22Rv1 (cell line): ENCODE results near the gene MGME1.

ENCODE experiments used
- ZFX ChIP-seq: fragments of 450-650 bp; IDR thresholded peaks from 2 replicates; pipeline ENCODE4 v1.6.1; 2017; ENCODE audit warnings: antibody characterized with exemption, borderline replicate concordance
- TF ChIP-seq, protein P1 (sequence below): fragments of 450-650 bp; IDR thresholded peaks from 2 replicates; pipeline ENCODE4 v1.5.1; 2017; ENCODE audit warnings: mild to moderate bottlenecking

DNA sequence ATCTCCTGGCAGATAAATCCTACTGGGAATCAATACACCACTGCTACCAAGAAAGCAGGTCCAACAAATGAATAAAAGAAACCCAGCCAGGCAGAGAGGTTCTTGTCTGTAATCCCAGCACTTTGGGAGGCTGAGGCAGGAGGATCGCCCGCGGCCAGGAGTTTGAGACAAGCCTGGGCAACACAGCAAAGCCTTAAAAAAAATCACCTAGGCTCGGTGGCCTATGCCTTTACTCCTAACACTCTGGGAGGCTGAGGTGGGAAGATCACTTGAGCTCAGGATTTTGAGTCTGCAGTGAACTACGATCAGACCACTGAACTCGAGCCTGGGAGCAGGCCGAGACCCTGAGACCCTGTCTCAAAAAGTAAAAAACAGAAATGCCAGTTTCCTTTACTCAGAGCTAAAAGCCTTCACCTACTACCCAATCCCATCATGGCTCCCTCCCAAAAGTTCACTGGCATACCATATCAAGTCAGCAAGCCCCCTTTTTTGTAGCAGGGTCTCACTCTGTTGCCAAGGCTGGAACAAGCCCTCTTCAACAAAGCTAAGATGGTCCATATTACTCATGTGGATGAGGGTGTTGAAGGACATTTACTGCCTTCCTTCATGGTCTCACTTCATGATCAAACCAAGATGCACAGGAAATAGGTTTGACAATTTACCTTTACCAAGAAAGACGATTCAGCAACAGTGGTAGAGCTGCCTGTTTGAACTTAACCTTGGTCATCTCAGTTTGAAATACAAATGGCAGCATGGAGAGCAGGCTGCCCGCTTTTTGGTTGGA, 5.5 kb upstream of the MGME1 start:
- TF ChIP-seq, protein P1, sequence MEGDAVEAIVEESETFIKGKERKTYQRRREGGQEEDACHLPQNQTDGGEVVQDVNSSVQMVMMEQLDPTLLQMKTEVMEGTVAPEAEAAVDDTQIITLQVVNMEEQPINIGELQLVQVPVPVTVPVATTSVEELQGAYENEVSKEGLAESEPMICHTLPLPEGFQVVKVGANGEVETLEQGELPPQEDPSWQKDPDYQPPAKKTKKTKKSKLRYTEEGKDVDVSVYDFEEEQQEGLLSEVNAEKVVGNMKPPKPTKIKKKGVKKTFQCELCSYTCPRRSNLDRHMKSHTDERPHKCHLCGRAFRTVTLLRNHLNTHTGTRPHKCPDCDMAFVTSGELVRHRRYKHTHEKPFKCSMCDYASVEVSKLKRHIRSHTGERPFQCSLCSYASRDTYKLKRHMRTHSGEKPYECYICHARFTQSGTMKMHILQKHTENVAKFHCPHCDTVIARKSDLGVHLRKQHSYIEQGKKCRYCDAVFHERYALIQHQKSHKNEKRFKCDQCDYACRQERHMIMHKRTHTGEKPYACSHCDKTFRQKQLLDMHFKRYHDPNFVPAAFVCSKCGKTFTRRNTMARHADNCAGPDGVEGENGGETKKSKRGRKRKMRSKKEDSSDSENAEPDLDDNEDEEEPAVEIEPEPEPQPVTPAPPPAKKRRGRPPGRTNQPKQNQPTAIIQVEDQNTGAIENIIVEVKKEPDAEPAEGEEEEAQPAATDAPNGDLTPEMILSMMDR = no peak
- TF ChIP-seq ZFX = no peak
